ACC112 (cell line): ENCODE data around the gene APOBEC3B.
"Not testable (repeated sequence)": the region's sequence is repeated elsewhere in the genome, so short reads cannot be mapped to it uniquely, and the experiment has no call there.

Source experiments
- H2AFZ ChIP-seq: fragments of 200-600 bp; sonication (generic); one replicate; pipeline ENCODE4 v1.6.0; 2017; ENCODE audit warnings: antibody characterized with exemption, low read length; ENCODE audit not compliant: unreplicated experiment
- H3K27ac ChIP-seq: fragments of 200-600 bp; sonication (generic); 2 replicates; pipeline ENCODE4 v1.5.1; 2014; ENCODE audit warnings: low read depth, mild to moderate bottlenecking, antibody characterized with exemption, low read length, moderate library complexity
- H3K27me3 ChIP-seq: fragments of 200-600 bp; sonication (generic); 2 replicates; pipeline ENCODE4 v1.6.1; 2014; ENCODE audit warnings: mild to moderate bottlenecking, antibody characterized with exemption, low read length, moderate library complexity, mixed read lengths; ENCODE audit not compliant: insufficient read depth
- H3K36me3 ChIP-seq: fragments of 200-600 bp; sonication (generic); 2 replicates; pipeline ENCODE4 v1.6.1; 2016; ENCODE audit warnings: mild to moderate bottlenecking, antibody characterized with exemption, low read length, moderate library complexity, mixed read lengths; ENCODE audit not compliant: insufficient read depth
- H3K4me1 ChIP-seq: fragments of 200-600 bp; sonication (generic); one replicate; pipeline ENCODE4 v1.6.1; 2016; ENCODE audit warnings: low read length, mixed read lengths; ENCODE audit not compliant: insufficient read depth, unreplicated experiment, control insufficient read depth
- H3K4me3 ChIP-seq: fragments of 200-600 bp; sonication (generic); 2 replicates; pipeline ENCODE4 v1.5.1; 2014; ENCODE audit warnings: mild to moderate bottlenecking, low read depth, low read length
- H3K79me2 ChIP-seq: fragments of 200-600 bp; sonication (generic); one replicate; pipeline ENCODE4 v1.6.0; 2016; ENCODE audit warnings: low read length; ENCODE audit not compliant: control insufficient read depth, unreplicated experiment, insufficient read depth

Gene APOBEC3B

GRCh38 chr22:39020021-39020651 is 38.0 kb downstream of the APOBEC3B start:
- not testable (repeated sequence) for H3K4me1 ChIP-seq, H3K79me2 ChIP-seq, H2AFZ ChIP-seq, H3K27ac ChIP-seq, H3K36me3 ChIP-seq, H3K27me3 ChIP-seq, H3K4me3 ChIP-seq

GRCh38 chr22:39021552-39022250 is 39.6 kb downstream of the APOBEC3B start:
- Histone ChIP-seq H3K36me3 (no peaks in the 10 kb centered on the region), H3K79me2 (no peaks in the 10 kb centered on the region), H3K27me3 (no peaks in the 10 kb centered on the region), H3K4me1 (no peaks in the 10 kb centered on the region), H3K27ac (peak overlapping the region; percentile 3; the same call in 1 of the 2 replicates), H2AFZ (no peak overlapping the region), H3K4me3 (peak overlapping the region; percentile 80)

GRCh38 chr22:39024519-39025308 is 42.6 kb downstream of the APOBEC3B start:
- no peak overlapping the region for H3K27ac ChIP-seq
- no peaks in the 10 kb centered on the region for H3K79me2 ChIP-seq
- no peak overlapping the region for H3K4me3 ChIP-seq
- no peak overlapping the region for H2AFZ ChIP-seq
- no peaks in the 10 kb centered on the region for H3K27me3 ChIP-seq
- no peaks in the 10 kb centered on the region for H3K36me3 ChIP-seq
- no peaks in the 10 kb centered on the region for H3K4me1 ChIP-seq

GRCh38 chr22:39026509-39027150 is 44.5 kb downstream of the APOBEC3B start:
- Histone ChIP-seq H3K4me1 (no peaks in the 10 kb centered on the region), H3K4me3 (no peak overlapping the region), H3K36me3 (no peaks in the 10 kb centered on the region), H2AFZ (no peak overlapping the region), H3K79me2 (no peaks in the 10 kb centered on the region), H3K27me3 (no peaks in the 10 kb centered on the region), H3K27ac (no peak overlapping the region)

GRCh38 chr22:39027717-39028116 is 45.6 kb downstream of the APOBEC3B start:
- H3K27me3 ChIP-seq, result no peaks in the 10 kb centered on the region
- H3K4me1 ChIP-seq, result no peaks in the 10 kb centered on the region
- H3K4me3 ChIP-seq, result no peak overlapping the region
- H3K27ac ChIP-seq, result no peak overlapping the region
- no peaks in the 10 kb centered on the region for H3K79me2 ChIP-seq
- no peaks in the 10 kb centered on the region for H3K36me3 ChIP-seq
- H2AFZ ChIP-seq, result no peak overlapping the region

GRCh38 chr22:39028281-39028680 is 46.1 kb downstream of the APOBEC3B start:
- Histone ChIP-seq H2AFZ (no peak overlapping the region), H3K36me3 (no peaks in the 10 kb centered on the region), H3K4me1 (no peaks in the 10 kb centered on the region), H3K4me3 (no peak overlapping the region), H3K27me3 (no peaks in the 10 kb centered on the region), H3K79me2 (no peaks in the 10 kb centered on the region), H3K27ac (no peak overlapping the region)

GRCh38 chr22:39029227-39029626 is 47.1 kb downstream of the APOBEC3B start:
- H3K79me2 ChIP-seq, result no peaks in the 10 kb centered on the region
- H3K4me3 ChIP-seq, result no peak overlapping the region
- H3K36me3 ChIP-seq, result no peaks in the 10 kb centered on the region
- H2AFZ ChIP-seq, result no peak overlapping the region
- H3K27me3 ChIP-seq, result no peaks in the 10 kb centered on the region
- no peak overlapping the region for H3K27ac ChIP-seq
- no peaks in the 10 kb centered on the region for H3K4me1 ChIP-seq

GRCh38 chr22:39030705-39031104 is 48.6 kb downstream of the APOBEC3B start:
- Histone ChIP-seq H3K79me2 (no peaks in the 10 kb centered on the region), H3K36me3 (no peaks in the 10 kb centered on the region), H3K4me1 (no peaks in the 10 kb centered on the region), H3K27ac (no peak overlapping the region), H3K4me3 (no peak overlapping the region), H2AFZ (no peak overlapping the region), H3K27me3 (no peaks in the 10 kb centered on the region)

- not testable (repeated sequence) for H3K4me1 ChIP-seq, H3K4me3 ChIP-seq
Observed at GRCh38 chr22:39031434-39032295, 49.5 kb downstream of the APOBEC3B start.

GRCh38 chr22:39037071-39037470 is 54.9 kb downstream of the APOBEC3B start:
- H3K4me3 ChIP-seq, H3K79me2 ChIP-seq, H3K27me3 ChIP-seq, H3K4me1 ChIP-seq, H2AFZ ChIP-seq, H3K27ac ChIP-seq, H3K36me3 ChIP-seq: not testable (repeated sequence)

More at GRCh38 chr22:39031434-39032295, 49.5 kb downstream of the APOBEC3B start:
- H2AFZ ChIP-seq, H3K27ac ChIP-seq, H3K27me3 ChIP-seq, H3K36me3 ChIP-seq, H3K79me2 ChIP-seq: not testable (repeated sequence)
